C1 segment of cervical spinal cord (tissue), 14 donors: Measurements from ENCODE around the gene SGCD.
A peak's percentile ranks its signal among the peaks of the same experiment; 100 is the strongest.

ENCODE experiments used
- DNase-seq, 14 donors: peaks; one replicate each; lab custom pipeline; 2025; lab: John Stamatoyannopoulos, UW

The SGCD gene

DNA sequence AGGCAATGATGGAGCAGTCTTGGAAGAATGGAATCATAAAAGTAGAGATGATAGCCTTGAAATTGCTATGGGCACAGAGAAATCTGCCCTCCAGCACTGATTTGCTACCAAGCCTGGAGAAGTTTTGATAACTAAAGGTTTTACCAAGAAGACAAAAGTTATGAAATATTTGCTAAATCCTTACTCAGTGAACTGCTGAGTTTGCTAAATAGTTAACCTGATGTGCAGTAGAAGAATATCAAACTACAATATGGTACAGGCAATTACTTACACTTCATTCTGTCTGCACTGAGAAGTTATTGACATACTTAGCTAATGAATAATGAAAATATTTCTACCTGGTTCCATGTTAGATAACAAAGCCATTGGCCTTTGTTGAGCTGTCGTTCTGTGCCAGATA, 124.5 kb downstream of the SGCD start:
- DNase-seq = no peak

DNA sequence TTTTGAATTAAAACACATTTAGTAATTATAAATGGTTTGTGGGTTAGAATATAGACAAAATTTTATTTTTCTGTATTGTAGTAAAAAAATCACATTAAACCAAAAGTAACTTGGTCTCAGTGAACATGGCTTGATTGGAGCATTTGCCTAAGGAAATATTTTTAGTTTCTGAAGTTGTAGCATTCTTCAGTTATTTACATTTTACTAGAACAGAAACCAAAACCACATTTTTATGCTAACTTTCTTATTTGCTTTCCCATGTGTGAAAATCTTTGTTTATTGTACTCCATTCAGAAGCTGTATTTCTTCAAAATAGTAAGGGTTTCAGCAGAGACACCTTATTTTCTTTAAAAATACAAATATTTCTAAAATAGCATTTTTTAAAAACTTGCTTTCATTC, 129.9 kb downstream of the SGCD start:
- DNase-seq = no peak

DNA sequence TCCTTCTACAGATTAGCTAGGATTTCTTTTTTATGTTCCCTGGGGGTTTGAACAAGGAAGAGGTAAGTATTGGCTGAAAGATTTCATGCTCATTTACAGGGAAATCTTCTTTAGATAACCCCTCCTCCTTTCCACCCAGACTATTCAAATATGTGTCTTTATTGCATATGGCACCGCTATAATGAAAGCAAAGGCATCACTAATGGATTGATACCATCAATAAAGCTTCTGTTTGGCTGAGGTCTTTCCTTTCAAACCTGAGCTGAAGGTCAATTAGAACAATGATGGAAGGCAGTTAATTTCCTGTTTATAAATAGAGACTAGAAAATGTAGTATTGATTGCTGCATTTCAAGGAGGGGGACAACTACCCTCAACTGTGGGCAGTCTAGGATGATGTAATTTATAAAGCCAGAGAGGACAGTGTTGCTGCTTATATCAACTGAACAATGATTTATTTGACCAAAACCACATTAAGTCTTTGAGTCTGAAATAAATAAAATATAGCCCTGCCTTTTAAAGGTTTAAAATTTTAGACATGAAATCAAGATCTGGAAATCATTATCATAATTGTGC, 132.9 kb downstream of the SGCD start:
- DNase-seq = no peak

DNA sequence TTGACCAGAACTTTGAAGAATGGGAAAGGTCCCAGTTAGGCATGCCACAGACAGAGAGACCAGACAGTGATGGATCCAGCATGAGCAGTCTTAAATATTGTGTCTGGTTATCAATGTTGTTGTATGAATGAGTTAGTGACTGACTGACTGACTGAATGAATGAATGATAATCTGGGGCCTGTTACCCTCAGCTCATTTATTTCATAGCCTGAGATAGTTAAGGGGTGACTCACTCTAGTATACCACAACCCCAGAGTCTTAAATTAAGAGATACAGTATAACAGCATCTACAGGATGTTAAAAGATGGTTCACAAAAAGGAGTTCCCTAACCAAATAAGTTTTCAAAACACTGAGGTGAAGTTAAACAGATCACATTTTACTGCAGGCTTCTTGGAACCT, 133.5 kb downstream of the SGCD start:
- DNase-seq = no peak

DNA sequence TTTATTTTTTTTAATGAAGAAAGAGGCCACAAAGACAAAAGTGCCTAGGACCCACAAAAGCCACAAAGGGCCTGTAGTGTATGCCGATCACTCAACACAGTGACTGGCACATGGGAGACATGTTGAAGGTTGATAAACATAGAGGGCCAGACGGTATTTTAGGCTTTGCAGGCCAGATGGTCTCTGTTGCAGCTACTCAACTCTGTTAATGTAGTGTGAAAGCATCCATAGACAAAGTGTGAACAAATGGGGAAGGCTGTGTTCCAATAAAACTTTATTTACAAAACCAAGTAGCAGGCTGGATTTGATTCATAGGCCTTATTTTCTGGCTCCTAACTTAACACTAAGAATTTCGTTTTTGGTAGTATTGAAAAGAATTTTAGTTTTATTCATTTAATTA, 139.9 kb downstream of the SGCD start:
- DNase-seq = no peak

DNA sequence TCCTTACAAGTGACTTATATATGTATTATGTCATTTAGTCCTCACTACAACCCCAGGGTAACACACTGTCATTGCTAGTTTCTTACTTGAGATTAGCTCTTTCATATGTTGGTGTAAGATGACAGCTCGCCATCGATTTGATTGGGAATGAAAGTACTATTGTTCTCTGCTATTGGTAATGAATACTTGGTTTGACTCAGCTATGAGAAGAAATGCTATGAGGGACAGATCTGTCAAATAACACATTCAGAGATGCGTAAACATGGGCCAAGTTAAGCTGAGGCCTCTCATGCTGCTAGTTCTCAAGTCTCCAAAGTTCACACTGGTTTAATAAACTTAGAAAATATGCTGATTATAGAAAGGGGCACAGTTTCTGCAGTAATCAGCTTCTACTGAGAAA, 142.7 kb downstream of the SGCD start:
- DNase-seq = no peak

DNA sequence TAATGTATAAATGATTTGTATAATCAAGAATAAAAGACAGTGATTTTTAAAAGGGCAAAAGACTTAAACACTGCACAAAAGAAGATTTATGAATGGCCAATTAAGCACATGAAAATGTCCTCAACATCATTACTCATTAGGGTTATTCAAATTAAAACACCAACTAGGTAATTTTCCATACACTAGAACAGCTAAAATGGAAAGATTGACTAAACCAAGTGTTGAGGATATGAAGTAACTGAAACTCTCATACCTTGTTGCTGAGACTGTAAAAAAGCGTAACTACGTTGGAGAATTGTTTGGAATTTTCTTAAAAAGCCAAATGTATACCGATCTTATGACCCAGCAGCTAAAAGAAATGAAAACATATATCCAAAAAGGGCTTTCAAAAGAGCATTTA, 144.9 kb downstream of the SGCD start:
- DNase-seq = no peak

DNA sequence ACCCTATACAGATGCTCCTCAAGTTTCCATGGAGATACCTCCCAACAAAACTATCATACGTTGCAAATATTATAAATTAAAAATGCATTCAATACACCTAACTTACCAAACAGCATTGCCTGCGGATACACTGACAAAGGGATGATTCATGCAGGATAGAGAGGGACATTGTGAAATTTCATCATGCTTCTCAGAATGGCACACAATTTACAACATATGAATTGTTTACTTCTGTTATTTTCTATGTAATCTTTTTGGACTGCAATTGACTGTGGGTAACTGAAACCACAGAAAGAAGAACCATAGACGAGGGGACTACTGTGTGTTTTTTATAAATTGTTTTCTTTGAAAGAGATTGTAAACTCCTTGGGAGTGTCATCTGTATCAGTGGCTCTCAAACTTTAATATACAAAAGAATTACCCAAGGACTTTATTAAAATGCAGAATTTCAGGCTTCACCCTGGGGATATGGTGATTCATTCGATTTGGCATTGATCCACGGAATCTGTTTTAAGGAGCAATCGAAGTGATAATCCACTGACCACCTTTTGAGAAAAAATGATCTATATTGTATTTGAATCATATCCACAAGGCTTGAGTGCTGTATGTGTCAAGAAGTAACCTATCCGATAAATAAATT, 146.4 kb downstream of the SGCD start:
- no peak for DNase-seq

DNA sequence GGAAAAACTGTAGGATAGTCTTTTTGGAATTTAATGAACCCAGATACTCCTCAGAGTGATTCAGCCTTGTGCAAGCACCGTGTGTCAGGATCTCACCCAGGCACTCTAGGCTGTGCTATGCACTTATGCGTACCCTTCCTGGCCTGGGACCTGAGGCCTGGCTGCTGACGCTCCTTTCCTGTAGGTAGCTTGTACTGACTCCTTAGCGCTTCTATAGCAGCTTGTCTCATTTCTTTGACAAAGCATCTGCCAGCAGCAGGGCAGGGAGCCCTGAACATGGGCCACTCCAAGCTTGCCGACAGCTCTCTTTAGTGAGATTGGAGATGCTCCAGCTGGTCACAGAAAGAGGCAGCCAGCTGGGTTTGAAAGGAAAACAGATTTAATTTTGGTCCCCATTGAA, 147.3 kb downstream of the SGCD start:
- DNase-seq = peak in 11 of 14 donors; percentile 10 to 70 (median 39)

DNA sequence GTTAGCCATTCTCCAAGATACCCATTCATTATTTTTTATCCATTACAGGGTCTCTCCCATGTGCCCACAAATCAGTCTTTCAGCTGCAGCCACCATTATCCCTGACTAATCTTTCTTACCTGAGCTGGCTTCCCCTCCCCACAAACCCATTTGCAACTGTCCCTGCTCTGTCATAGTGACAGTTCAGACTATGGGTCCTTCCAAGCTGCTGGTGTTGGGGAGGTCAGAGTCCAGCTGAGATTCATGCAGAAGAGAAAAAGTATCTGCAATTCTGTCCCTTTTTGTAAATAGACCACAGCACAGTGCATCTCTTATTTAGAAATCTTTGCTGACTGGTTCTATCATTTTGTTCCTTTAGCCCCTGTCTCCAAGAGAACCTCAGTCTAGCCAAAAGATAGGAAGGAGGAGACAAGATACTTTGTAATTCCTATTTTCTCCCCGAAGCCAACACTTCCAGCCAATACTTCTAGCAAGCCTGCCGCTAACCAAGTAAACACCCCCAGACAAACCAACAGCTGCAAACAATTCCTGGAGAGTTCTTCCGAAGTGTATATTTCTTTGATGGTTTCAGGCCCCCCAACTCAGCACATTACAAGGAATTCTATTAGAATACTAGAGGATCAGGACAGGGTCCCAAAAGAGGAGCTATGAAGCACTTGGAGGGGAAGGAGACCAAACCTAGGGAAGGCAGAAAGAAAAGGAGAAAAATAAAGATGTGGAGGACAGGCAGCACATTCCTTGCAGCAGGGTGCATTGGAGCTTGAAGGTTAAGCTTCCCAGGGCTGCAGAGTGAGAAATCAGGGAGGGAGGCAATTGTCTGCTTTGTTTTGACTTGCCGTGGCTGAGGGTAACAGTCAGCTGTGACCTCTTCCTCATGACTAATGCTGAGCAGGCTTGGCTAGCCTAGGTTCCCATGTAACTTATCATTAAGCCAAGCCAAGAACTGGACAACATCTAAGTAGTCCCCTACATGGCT, 148.5 kb downstream of the SGCD start:
- DNase-seq = peak in 7 of 14 donors; percentile 12 to 54 (median 27)

DNA sequence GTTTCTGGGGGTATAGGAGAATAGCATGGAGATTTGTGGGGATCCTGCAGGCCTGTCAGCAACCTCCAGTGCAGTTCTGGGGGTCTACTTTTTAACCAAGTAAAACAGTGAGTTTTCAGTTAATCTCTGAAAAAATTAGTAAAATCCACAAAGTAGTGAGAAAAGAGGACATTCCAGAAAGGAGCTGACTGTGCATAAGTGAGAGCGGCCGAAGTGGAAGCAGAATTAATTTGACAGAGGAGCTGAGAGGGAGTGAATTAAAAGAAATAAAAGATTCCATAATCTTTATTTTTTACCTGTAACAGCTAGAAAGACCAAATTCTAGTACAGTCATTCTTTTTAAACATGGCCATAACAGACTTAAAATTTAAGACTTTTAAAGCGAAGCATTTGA, 149.2 kb downstream of the SGCD start:
- DNase-seq = no peak

DNA sequence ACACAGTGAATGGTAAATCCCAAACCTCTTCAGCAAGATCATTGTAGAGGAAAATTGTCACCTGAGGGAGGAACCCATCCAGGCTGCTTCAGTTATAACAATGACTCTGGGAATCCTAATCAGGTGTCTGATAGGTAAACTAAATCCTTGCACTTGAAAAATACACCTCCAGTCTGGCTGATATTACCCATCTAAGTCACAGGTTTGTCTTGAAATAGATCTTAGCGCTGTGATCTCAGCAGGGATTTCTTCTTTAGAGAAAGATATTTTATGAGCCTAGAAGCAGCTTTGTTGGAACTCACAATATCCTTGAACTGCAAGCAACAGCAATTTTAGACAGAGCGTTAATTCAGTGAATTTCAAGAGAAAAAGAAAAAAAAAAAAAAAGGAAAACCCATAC, 149.7 kb downstream of the SGCD start:
- no peak for DNase-seq

DNA sequence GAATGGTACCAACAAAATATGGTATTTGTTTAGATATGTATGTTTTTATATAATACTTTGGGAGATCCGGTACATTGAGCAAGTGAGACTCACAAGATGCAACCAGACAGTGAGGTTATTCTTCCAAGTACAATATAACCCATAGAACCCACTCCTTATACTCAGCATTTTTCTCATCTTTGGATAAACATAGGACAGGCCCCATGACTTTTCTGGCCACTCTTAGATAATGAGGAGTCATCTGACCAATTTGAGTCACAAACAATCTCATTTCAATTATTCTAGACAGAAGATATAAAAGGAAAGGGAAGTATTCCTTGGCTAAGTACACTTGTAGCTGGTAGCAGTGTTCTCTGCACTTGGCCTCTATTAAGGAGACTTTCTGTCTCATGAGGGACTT, 150.2 kb downstream of the SGCD start:
- peak in 1 of 14 donors; percentile 15 for DNase-seq

DNA sequence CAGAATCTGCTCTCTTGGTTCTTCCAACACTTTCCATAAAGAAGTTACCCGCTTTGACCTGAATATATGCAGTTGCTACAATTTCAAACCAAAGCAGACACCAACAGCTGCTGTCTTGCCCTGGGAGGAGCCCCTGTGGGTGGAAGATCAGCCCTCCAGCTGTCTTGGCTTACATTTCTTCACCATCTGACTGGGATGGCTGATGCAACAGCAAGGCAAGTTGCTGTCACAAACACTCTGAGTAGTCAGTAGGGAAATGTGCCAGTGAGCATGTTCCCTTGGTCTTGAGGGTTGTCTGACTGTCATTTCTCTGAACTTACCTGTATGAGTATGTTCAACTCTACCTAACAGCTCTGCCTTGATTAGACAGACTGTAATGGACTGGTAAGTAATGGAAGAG, 152.9 kb downstream of the SGCD start:
- DNase-seq = no peak

DNA sequence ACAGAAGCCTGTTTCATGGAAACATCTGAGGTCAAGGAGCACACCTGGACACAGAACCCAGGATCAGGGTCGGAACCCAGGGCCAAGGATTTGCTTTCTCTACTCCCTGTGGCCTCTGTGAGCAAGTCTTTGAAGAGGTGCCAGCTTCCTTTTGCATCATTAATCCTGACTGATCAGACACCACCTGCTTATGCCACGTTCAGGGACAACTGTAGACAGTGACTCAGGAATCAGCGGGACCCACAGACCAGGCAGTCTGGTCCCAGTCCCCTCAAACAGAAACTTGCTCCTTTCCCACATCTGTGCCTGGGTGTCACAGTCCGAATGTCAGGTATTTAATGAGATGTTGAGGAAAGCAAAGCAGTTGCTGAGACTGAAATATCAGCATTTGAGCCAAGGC, 154.8 kb downstream of the SGCD start:
- DNase-seq = no peak

DNA sequence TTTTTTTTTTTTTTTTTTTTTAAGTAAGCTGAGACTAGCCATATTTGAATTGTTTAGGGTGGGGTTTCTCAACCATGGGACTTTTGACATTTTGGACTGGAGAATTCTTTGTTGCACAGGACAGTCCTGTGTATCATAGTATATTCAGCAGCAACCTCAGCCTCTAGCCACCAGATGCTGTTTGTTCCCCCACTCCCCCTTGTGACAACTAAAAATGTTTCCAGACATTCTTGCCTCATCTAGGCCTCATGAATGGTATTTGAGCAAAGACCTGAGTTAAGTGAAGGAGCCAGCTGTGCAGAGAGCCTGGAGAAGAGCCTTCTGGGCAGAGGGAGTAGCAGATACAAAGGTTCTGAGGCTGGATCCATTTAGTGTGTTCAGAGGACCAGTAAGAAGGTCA, 155.9 kb downstream of the SGCD start:
- DNase-seq = no peak

DNA sequence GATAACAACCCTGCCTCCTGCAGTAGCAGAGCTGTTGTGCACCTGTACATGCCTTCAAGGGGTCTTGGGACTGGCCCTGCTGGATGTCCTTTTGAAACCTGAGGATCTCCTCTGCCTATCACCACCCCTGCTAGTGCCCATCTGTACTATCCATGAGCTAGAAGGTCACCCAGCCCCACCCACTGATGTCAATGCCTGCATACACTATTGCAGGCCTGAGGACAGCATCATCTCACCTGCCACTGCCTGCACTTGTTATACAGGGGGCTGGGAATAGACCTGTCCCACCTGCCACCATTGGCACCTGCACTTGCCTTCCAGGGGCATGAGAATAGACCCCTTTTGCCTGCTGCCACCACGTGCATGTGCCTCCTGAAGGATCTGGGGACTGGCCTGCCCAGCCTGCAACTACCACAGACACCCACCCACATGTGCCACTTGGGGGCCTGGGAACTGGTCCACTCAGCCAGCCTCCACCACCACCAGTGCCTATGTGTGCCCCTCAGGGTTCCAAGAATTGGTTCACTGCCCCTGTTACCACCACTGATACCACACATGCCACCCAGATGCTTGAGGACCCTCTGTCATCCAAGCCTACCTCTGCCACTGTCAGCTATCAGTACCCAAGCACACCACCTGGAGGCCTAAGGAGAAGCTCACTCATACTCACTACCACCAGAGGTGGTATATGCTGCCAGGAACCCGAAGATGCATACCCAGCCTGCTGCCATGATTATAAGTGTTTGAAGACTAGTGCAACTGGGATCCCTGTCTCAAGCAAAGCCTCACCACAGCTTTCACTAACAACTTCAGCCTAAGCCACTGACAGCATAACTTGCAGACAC, 159.7 kb downstream of the SGCD start:
- DNase-seq = no peak

DNA sequence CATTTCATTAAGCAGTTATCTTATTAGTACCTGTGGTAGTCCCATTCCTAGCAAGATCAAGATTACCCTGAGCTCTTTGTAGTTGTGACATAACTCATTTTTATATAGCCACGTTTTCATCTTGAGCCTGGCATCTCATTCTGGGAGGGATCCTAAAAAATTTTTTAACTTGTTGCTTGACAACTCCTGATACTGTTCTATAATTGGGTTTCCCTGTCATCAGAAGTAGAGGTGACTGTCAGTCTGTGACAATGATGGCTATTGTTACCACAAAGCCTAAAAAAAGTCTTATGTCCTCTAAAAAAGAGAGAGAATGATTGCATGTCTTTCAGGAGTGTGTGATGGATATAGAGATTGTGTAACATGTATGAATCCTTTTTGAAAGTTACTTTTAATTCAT, 164.8 kb downstream of the SGCD start:
- DNase-seq = no peak

DNA sequence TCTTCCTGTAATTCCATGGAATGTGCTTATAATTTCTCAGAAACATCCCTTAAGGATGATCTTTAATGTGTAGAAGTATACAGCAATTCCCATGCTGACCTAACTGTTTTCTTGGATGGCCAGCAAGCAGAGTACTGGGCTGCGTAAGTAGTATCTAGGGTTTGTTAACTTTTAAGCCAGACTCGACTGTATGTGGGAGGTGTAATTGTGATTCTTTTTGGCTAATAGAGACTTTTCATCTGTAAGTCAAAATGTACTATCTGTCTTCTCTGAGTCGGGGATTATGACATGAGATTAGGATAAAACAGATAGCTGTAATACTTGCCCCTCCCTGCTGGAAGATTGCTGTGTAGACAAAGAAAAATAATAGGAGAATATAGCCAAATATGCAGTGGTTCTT, 169.3 kb downstream of the SGCD start:
- no peak for DNase-seq

DNA sequence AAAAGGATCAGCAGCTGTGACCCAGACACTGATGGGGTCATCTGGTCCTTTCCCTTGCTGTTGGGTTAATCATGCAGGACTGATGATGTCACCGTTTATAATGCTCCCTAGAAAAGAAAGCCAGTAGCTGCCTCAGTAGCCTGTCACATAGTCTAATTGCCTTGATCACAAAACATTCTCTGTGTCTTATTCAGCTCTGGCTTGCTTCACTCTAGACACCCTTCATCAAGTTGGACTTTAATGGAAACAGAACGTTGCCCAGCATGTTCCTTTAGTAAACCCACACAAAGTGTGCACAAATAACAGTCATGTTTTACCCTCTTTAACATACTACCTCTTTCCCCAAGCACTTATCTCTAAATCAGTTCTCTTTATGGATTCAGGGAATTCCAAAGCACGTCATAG, 170.8 kb downstream of the SGCD start:
- peak in 2 of 14 donors; percentile 10 to 18 for DNase-seq

DNA sequence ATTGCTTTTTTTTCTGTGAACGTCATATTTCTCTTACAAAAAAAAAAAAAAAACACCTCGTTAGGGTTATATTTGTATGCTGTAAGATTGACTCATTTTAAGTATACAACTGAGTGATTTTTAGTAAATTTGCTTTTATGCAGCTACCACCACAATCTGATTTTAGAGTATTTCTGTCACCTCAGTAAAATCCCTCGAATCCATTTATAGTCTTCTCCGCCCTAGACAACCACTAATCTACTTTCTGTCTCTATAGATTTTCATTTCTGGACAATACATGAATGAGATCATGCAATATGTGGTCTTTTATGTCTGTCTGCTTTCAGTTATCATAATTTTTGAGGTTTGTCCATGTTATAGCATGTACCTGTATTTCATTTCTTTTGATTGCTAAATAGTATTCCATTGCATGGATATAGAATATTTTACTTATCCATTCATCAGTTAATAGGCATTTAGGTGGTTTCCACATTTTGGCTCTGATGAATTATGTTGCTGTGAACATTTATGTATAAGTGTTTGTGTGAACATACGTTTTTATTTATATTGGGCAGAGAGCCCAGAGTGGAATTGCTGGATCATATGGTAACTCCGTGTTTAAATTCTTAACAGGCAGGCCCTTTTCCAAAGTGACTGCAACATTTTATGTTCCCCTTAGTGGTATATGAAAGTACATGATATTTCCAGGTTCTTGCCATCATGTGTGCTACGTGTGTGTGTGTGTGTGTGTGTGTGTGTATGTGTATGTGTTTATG, 171.4 kb downstream of the SGCD start:
- no peak for DNase-seq
